ENCODE measurements around the gene ATP2B1. TPM values are rescaled to one million over a fixed set of nuclear protein-coding genes. Genes with fewer than 3 reads are reported as not detected.
A peak's percentile ranks its signal among the peaks of the same experiment; 100 is the strongest.

Gene ATP2B1
- total and polyA plus RNA-seq, 8 donors: 4.3 to 22.4 (median 14.4) TPM

GRCh38 chr12:89636776-89637160, 71.9 kb downstream of the ATP2B1 start:
- 96 to 100% methylated on average over 1 of the region's 1 CpG for WGBS, 2 donors
- no peak for FAIRE-seq
- intact Hi-C loops (cut with DNase I): no loop called here

DNA sequence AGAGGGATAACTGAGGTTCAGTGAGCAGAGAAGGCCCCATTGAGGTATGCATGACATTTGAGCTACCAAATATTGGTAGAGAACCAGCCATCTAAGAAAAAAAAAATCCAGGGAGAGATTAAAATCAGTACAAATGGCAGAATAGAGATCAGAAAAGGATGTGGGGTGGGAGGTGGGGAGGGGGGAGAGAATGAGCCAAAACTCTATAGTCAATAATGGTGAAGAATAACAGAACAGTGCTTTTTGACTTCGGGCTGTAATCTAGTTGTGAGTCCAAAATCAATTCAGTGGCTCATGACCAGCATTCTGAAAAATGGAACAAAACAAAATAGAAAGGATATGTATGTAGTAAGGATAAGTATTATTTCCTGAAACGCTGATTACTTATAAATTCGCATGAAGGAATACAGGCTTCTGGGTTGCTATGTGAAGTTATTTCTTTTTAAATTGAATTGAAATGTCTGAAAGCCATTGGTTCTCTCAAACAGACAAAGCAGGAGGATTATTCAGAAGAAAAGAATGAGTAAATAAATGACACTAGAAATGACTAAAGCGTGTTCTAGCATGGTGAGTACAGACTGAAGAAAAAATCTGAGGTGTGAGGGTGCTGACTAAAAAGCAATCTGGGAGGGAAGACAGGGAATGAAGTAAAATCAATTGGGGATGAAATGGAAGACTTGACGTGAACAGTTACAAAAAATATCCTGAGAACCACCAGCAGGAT, 72.4 kb downstream of the ATP2B1 start:
- FAIRE-seq (no peak), ATAC-seq (no peak), DNase-seq (no peak)
- TF ChIP-seq, protein P1, sequence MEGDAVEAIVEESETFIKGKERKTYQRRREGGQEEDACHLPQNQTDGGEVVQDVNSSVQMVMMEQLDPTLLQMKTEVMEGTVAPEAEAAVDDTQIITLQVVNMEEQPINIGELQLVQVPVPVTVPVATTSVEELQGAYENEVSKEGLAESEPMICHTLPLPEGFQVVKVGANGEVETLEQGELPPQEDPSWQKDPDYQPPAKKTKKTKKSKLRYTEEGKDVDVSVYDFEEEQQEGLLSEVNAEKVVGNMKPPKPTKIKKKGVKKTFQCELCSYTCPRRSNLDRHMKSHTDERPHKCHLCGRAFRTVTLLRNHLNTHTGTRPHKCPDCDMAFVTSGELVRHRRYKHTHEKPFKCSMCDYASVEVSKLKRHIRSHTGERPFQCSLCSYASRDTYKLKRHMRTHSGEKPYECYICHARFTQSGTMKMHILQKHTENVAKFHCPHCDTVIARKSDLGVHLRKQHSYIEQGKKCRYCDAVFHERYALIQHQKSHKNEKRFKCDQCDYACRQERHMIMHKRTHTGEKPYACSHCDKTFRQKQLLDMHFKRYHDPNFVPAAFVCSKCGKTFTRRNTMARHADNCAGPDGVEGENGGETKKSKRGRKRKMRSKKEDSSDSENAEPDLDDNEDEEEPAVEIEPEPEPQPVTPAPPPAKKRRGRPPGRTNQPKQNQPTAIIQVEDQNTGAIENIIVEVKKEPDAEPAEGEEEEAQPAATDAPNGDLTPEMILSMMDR (IDR thresholded peaks at IDR 0.05): no peak
- 92% methylated on average over 5 of the region's 5 CpGs for WGBS, 2 donors
- Histone ChIP-seq H3K4me3 (no peak overlapping the region), H3K36me3 (no peaks in the 10 kb centered on the region), H3K27ac (no peak overlapping the region), H3K4me1 (peaks cover 0 to 9% (median 0%) of the 10 kb centered on the region in 3 donors), H3K27me3 (no peaks in the 10 kb centered on the region), H3K9me3 (no peaks in the 10 kb centered on the region)
- intact Hi-C loops (cut with DNase I): no loop called here

More at GRCh38 chr12:89636776-89637160, 71.9 kb downstream of the ATP2B1 start:
- H3K27me3 ChIP-seq: no peaks in the 10 kb centered on the region
- no peak overlapping the region for H3K27ac ChIP-seq
- no peak overlapping the region for H3K4me3 ChIP-seq
- DNase-seq (no peak), ATAC-seq (no peak)
- no peaks in the 10 kb centered on the region for H3K9me3 ChIP-seq
- no peaks in the 10 kb centered on the region for H3K36me3 ChIP-seq
- TF ChIP-seq, protein P1 (IDR thresholded peaks at IDR 0.05): no peak
- peaks cover 0 to 7% (median 0%) of the 10 kb centered on the region in 3 donors for H3K4me1 ChIP-seq

DNA sequence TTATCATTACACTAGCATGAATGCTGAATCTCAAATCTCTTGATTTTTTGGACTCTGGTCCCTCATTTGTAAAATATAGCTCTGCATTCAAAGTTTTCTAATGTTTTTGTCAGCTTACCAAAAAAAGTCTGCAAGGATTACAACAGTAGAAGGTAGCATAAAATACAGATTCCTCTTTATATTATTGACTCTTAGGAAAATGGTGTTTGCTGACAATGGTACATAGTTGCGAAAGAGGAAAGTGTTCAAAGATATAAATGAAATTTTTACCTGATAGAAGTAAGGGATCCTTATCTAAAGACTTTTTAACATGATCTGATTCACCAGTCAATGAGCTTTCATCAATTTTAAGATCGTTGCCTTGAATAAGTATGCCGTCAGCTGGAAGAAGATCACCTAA, 74.1 kb downstream of the ATP2B1 start:
- Histone ChIP-seq H3K9me3 (no peaks in the 10 kb centered on the region), H3K36me3 (no peaks in the 10 kb centered on the region), H3K27ac (no peak overlapping the region), H3K27me3 (no peaks in the 10 kb centered on the region), H3K4me1 (peaks cover 0 to 9% (median 0%) of the 10 kb centered on the region in 3 donors), H3K4me3 (no peak overlapping the region)
- FAIRE-seq: no peak
- no peak for ATAC-seq
- TF ChIP-seq, protein P1 (IDR thresholded peaks at IDR 0.05): no peak
- WGBS, 2 donors: 94 to 95% methylated on average over 3 of the region's 3 CpGs
- intact Hi-C loops (cut with DNase I): no loop called here
- DNase-seq: no peak

GRCh38 chr12:89632778-89633177, 75.9 kb downstream of the ATP2B1 start:
- Histone ChIP-seq H3K27me3 (no peaks in the 10 kb centered on the region), H3K36me3 (no peaks in the 10 kb centered on the region), H3K9me3 (no peaks in the 10 kb centered on the region), H3K27ac (no peak overlapping the region), H3K4me3 (no peak overlapping the region), H3K4me1 (peaks cover 0 to 9% (median 0%) of the 10 kb centered on the region in 3 donors)
- ATAC-seq (peak; percentile 43 to 84 (median 76)), DNase-seq (no peak), FAIRE-seq (peak; percentile 71)
- TF ChIP-seq, protein P1 (IDR thresholded peaks at IDR 0.05): no peak
- WGBS, 2 donors: 69 to 75% methylated on average over 1 of the region's 1 CpG
- intact Hi-C loops (cut with DNase I): no loop called here

DNA sequence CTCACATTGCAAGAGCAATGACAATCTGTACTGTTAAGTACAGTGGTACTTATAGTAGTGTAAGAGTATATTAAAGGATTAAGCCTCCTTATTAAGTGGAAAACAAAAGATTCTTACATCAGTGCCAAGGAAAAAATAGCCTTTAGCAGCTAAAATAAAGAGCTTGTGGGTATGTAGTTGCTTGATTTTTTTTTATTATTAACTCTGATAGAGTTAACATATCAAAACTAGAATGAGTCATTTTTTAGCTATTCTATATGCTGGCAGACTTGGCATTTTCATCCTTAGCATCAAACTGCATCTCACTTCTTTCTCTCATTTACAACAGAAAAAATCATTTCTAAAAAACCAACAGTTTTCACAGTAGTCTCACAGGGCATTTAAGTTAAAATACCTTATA, 86.5 kb downstream of the ATP2B1 start:
- ATAC-seq (no peak), DNase-seq (no peak), FAIRE-seq (no peak)
- H3K36me3 ChIP-seq: peaks cover 0 to 4% (median 0%) of the 10 kb centered on the region in 3 donors
- no peaks in the 10 kb centered on the region for H3K27me3 ChIP-seq
- H3K9me3 ChIP-seq: no peaks in the 10 kb centered on the region
- no peak overlapping the region for H3K4me3 ChIP-seq
- intact Hi-C loops (cut with DNase I): no loop called here
- H3K4me1 ChIP-seq: peaks cover 0 to 3% (median 0%) of the 10 kb centered on the region in 3 donors
- H3K27ac ChIP-seq: no peak overlapping the region
- TF ChIP-seq, protein P1 (IDR thresholded peaks at IDR 0.05): no peak

All from pancreas (tissue), 10 donors.